ENCODE data around the gene UQCRFS1. TPM values are rescaled to one million over a fixed set of nuclear protein-coding genes. Genes with fewer than 3 reads are reported as not detected.

Gene UQCRFS1
- total RNA-seq = 100 to 1,000 TPM in 7 of 9 donors, 10 to 100 TPM in 2; 87.6 to 160 (median 130) TPM
- polyA plus RNA-seq = 100 to 1,000 TPM in 1 of 2 donors, 10 to 100 TPM in 1; 56.7 to 139 TPM
- long read RNA-seq, donor 1, transcript UQCRFS1-201 (2 exons, 3,475 nt) = major isoform, 1,148 of 1,156 reads
- long read RNA-seq, donor 1, partial matches to known transcripts = 5 of 1,156 reads
- long read RNA-seq, donor 1, other reads (novel, unspliced or antisense) = 3 of 1,156 reads
- long read RNA-seq, donor 2, transcript UQCRFS1-201 (2 exons, 3,475 nt) = major isoform, 2,172 of 2,187 reads
- long read RNA-seq, donor 2, partial matches to known transcripts = 0 of 2,187 reads
- long read RNA-seq, donor 2, other reads (novel, unspliced or antisense) = 15 of 2,187 reads
- long read RNA-seq, donor 3, transcript UQCRFS1-201 (2 exons, 3,475 nt) = major isoform, 570 of 576 reads
- long read RNA-seq, donor 3, partial matches to known transcripts = 0 of 576 reads
- long read RNA-seq, donor 3, other reads (novel, unspliced or antisense) = 6 of 576 reads

DNA sequence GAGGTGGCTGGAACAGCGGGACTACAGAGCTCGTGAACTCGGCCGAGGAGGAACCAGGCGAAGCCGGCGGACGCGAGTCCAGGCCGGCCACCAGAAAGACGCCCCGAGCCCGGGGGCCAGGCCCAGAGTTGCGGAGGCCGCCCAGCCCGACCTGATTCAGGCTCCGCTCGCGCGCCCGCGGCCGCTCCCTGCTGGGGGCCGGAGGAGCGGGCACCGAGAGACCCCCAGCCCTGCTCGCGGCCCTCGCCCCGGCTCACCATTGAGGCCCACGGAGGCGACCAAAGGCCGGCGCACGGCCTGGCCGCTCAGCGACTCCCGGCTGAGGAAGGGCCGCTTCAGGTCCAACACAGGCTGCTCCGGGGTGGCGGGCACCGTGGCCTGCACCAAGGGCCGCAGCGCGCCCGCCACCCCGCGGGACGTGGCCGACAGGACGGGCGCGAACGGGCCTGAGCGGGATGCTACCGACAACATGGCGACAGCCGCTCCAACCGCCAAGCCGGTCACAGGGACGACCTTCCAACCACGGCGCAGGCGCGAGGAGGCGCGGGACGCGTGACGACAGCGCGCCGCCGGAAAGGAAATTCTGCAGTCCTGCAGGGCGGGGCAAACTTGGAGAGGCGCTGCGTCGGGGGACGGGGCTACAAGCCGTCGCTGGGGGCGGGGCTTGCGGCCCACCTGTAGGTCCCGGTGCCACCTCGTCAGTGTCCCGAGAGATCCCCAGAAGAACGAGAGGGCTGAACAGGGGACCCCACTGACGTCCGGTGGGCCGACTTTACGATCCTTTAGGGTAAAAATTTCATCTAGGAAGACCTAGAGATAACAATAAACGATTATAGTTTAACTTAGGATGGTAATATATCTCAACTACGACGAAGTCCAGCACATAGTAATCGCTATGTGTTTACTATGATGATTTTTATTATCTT lies at the start of gene UQCRFS1:
UQCRFS1 (minus strand) TSS at position 504 of the 926 bp plus-strand sequence; CDS start at position 471, 33 bp downstream.
- H3K9me3 ChIP-seq = no peaks in the 10 kb centered on the region
- peaks cover 0 to 40% (median 19%) of the 10 kb centered on the region in 12 donors for H3K4me1 ChIP-seq
- H3K4me3 ChIP-seq = peak within 1 kb of the TSS; percentile 65 to 99 (median 90)
- no peaks in the 10 kb centered on the region for H3K27me3 ChIP-seq
- peaks cover 0 to 3% (median 0%) of the 10 kb centered on the region in 9 donors for H3K36me3 ChIP-seq
- peak within 1 kb of the TSS; percentile 77 to 98 (median 95) for H3K27ac ChIP-seq
- ATAC-seq = peak; percentile 97 to 100 (median 99)
- TF ChIP-seq POLR2A (IDR thresholded peaks at IDR 0.05) = peak in 1 of 2 donors; percentile 89
- TF ChIP-seq, protein P1, sequence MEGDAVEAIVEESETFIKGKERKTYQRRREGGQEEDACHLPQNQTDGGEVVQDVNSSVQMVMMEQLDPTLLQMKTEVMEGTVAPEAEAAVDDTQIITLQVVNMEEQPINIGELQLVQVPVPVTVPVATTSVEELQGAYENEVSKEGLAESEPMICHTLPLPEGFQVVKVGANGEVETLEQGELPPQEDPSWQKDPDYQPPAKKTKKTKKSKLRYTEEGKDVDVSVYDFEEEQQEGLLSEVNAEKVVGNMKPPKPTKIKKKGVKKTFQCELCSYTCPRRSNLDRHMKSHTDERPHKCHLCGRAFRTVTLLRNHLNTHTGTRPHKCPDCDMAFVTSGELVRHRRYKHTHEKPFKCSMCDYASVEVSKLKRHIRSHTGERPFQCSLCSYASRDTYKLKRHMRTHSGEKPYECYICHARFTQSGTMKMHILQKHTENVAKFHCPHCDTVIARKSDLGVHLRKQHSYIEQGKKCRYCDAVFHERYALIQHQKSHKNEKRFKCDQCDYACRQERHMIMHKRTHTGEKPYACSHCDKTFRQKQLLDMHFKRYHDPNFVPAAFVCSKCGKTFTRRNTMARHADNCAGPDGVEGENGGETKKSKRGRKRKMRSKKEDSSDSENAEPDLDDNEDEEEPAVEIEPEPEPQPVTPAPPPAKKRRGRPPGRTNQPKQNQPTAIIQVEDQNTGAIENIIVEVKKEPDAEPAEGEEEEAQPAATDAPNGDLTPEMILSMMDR (IDR thresholded peaks at IDR 0.05) = peak in 2 of 12 donors; percentile 4 to 5
- DNase-seq = peak; percentile 95 to 98 (median 97)
- intact Hi-C loops (cut with DNase I) = loop anchor here in 2 of 10 donors (5.0 kb wide), 2 partner anchors 394 to 504 kb away; partner anchors contain the start of genes C19orf12 (in 1 of the 2) and POP4 (in 1 of the 2)
- 1% methylated on average over 42 to 92 of the region's 95 CpGs for WGBS, 4 donors

DNA sequence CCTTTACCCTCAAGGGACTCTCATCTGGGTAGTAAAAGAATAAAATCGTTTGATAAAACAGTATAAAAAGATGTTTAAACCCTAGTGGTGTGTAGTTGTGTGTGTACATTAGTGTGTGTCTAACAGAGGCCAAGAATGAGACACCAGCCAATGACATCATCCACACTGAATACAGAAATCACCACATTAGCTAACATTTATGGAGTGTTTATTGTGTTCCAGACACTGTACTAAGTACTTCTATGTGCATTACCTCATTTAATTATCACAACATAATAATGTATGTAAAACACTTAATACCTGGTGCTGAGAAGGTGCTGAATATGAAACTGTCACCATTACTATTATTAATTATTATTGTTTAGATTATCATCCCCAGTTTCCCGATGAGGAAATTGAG lies 49.1 kb upstream of the UQCRFS1 start:
- Histone ChIP-seq H3K27me3 (peaks cover 0 to 12% (median 0%) of the 10 kb centered on the region in 9 donors), H3K4me3 (no peak overlapping the region), H3K4me1 (no peaks in the 10 kb centered on the region), H3K27ac (no peak overlapping the region), H3K36me3 (no peaks in the 10 kb centered on the region), H3K9me3 (no peaks in the 10 kb centered on the region)
- ATAC-seq (no peak), DNase-seq (no peak)
- intact Hi-C loops (cut with DNase I) = loop anchor here in 7 of 10 donors (2.0 to 10.0 kb wide), 8 partner anchors 137 to 527 kb away; no protein-coding TSS in a partner anchor
- 58 to 71% (median 63%) methylated on average over 2 of the region's 2 CpGs for WGBS, 4 donors
- TF ChIP-seq, protein P1 (IDR thresholded peaks at IDR 0.05) = no peak
- TF ChIP-seq POLR2A (IDR thresholded peaks at IDR 0.05) = no peak

DNA sequence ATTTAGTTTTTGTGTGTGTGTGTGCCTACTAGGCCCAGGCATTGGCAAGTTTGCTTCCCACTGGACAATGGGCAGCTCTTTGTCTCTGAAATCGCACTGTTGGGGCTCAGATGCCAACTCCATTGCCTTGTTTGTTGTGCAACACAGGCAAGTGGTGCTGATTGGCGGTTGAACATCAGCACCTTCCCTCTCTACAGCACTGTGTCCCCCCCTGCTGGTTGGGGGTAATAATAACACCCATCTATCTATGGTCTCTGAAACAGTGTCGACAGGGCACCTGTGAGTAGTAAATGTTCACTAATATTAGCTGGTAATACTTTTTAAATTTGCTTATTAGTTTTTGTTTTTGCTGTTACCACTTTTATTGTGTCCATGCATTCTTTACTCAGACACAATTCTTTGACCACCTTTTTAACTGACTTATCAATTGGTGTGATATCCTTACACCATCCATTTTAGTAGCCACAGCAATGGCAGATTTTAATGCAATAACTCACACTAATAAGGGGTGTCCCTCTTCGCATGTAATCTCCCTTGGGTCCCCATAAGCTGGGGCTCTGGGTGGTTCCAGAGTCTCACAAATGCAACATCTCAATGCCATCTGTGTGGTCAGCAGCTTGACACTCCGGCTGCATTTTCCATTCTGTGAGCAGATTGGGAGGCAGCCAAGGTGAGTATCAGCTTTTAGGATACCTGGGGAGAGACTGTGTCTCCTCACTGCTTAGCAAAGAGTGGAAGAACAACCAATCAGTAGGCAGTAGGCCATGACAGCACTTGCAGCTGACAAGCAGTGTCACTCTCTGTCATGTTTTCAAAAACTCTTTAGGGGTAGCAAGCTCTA lies 47.7 kb upstream of the UQCRFS1 start:
- H3K27me3 ChIP-seq = peaks cover 0 to 19% (median 3%) of the 10 kb centered on the region in 9 donors
- intact Hi-C loops (cut with DNase I) = loop anchor here in 6 of 10 donors (5.0 to 10.0 kb wide), 6 partner anchors 136 to 526 kb away; no protein-coding TSS in a partner anchor
- no peaks in the 10 kb centered on the region for H3K9me3 ChIP-seq
- 70 to 80% (median 74%) methylated on average over 5 of the region's 5 CpGs for WGBS, 4 donors
- no peak for TF ChIP-seq POLR2A (IDR thresholded peaks at IDR 0.05)
- TF ChIP-seq, protein P1 (IDR thresholded peaks at IDR 0.05) = peak in 9 of 12 donors; percentile 21 to 47 (median 34)
- no peaks in the 10 kb centered on the region for H3K4me1 ChIP-seq
- DNase-seq (no peak), ATAC-seq (no peak)
- no peak overlapping the region for H3K4me3 ChIP-seq
- H3K27ac ChIP-seq = no peak overlapping the region
- H3K36me3 ChIP-seq = no peaks in the 10 kb centered on the region
